HG02852 (cell line): Measurements from ENCODE around the gene COL16A1.
A peak's percentile ranks its signal among the peaks of the same experiment; 100 is the strongest.

Experiments used
- ATAC-seq: cut with Tn5 transposase; IDR thresholded peaks from one replicate; pipeline ENCODE4 v1.9.1; 2021; ENCODE audit warnings: mild to moderate bottlenecking, moderate library complexity; ENCODE audit not compliant: unreplicated experiment

The COL16A1 gene

DNA sequence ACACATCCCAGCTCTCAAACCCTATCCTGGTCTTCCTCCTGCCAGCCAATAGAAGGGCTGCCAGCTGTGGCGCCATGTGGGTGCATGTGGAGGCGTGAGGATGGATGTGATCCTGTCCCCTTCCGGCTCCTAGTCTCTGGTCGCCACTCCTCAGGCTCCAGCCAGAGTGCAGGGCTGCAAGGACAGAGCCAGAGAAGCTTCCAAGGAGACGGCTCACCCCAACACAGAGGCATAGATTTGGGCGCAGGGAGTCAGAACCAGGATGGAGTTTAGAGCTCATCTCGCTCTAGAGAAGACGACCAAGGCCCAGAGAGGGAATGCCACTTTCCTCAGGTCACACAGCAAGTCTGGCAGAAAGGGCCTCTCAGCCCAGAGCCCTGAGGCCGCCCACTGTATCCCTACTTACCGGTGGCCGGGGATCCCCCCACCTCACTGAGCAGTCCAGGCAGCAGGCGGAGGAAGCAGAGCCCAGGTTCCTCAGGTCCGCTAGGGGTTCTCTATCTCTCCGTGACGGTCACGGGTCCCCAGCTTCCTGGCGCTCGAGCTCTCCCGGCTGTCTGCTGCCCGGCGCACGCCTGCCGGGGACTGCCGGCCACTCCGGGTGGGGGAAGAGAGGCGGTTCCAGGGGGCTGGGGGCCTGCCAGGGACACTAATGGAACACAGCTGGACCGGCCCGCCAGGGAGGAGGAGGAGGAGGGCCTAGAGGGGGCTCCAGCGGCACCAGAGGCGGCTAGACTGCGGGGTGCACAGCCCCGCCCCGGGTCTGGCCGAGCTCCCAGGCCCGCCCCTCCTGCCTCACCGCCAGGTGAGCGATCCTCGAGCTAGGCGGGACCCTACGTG lies at the start of gene COL16A1:
Gene COL16A1 (minus strand): TSS at position 587 of the 840 bp plus-strand sequence. CDS start 1,824 bp downstream, outside the sequence.
- no peak for ATAC-seq

DNA sequence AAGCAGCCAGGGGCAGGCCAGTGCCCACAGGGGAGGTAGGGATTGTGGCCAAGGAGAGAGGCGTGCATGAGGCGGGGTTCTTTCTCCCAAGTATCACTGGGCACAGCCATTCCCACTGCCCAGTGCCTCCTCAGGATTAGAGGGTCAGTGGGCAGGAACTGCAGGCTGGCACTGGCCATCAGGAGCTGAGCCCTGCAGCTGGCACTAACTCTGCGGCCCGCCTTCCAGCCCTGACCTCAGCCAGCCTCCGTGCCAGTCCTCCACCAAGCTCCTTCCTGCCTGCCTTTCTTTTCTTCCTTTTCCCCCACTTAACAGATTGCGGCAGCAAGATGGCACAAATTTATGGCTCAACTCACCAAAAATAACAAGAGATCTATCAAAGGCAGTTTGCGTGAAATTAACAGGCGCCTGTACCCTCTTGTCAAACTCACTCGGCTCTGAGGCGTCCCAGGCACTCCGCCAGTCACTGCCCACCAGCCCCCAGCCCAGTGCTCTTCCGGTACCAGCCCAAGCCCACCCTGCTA lies 49.2 kb upstream of the COL16A1 start:
- ATAC-seq, result no peak

- ATAC-seq, result no peak
Observed at GRCh38 chr1:31752258-31752657, 48.4 kb upstream of the COL16A1 start.

GRCh38 chr1:31751822-31752241 lies 48.0 kb upstream of the COL16A1 start:
- no peak for ATAC-seq

DNA sequence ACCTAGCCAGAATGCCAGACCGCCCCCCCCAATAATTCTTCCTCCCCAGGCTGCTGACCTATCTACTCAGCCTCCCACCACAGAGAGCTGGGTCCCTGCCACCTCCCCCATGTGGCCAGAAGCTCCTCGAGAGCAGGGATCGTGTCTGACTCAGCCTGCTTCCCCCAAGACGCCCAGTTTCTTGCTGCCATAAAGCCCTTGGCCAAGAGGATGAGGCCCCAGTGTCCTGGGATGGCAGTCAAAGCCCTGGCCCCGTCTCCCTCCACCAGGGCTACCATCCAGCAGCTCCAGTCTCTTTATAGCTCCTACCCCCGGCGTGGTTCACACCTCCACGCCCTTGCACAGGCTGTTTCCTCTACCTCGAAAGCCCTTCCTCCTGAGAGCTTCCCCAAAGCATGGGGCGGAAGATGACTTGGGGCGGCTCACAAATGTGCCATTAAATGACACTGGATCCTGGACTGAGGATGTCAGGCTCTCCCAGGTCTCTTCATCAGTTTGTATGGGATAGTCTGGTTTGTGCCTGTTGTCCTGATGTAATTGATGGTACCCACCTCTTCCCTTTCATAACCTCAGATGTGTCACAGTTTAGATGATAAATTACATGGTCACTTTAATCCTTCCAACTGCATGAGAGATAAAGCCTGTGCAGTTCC lies 47.2 kb upstream of the COL16A1 start:
- ATAC-seq, result no peak

GRCh38 chr1:31749785-31750735 lies 46.2 kb upstream of the COL16A1 start:
- no peak for ATAC-seq

GRCh38 chr1:31748365-31748764 lies 44.5 kb upstream of the COL16A1 start:
- no peak for ATAC-seq

DNA sequence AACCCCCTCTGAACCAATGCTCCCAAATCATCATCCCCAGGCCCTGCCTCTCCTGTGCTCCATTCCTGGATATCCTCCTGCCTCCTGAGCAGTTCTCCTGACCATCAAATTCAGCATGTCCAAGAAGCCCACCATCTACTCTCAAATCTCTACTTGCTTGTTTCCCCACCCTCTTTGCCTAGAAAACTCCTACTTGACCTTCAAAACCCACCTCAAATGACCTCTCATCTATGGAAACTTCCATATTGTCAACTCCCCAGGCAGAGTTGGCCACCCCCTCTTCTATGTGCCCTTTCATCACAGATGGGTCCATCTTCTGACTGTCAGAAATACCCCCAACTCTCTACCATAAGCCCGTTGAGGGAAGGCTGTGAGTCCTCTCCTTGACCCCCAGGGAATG lies 43.5 kb upstream of the COL16A1 start:
- no peak for ATAC-seq

DNA sequence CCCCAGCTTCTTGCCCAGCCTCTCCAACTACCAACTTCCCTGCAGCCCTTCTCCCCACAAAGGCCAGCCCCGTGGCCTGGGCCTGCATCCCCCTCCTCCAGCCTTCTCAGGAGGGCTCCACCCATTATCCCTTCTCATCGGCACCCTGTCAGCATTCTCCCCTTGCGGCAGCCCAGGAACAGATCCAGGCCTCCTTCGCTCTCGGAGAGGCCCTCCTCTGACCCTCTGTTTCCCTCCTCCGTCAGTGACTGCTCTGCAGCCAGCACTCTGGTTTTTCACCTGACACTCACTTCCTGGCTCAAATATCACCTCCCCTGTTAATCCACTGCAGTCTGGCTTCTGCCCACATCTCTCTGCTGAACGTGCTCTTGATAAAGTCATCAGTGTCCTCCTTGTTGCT lies 42.9 kb upstream of the COL16A1 start:
- no peak for ATAC-seq

DNA sequence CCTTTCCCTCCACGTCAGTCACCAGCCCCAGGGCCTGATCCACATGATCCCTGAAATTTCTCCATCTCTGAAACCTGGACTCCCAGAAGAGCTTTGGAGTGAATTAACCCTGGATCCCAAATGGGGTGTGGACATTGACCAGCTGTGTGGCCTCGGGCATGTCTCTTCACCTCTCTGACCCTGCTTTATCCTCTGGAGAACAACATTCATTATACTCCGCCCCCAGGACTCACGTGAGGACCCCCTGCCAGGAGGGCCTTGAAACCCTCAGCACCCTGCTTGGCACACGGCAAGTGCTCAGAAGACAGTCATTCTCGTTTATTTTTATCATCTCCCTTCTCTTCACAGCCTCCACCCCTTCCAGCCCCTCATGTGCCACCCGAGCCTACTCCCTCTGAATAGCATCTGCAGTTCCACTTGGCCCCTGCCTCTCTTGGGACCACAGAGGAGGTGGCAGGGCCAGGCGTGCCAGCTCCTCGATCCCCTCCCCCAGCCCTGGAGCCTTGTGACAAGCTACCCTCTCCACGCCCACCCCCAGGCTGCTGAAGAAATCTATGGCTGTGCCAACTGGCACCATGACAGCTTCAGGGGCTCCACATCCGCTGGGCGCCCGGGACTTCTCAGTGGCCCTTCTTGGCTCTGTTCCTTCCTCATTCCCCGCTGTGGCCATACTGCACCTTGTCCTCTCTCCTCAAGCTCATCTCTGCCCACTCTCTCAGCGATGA lies 42.3 kb upstream of the COL16A1 start:
- ATAC-seq, result no peak

GRCh38 chr1:31745096-31745945 lies 41.5 kb upstream of the COL16A1 start:
- ATAC-seq, result no peak

DNA sequence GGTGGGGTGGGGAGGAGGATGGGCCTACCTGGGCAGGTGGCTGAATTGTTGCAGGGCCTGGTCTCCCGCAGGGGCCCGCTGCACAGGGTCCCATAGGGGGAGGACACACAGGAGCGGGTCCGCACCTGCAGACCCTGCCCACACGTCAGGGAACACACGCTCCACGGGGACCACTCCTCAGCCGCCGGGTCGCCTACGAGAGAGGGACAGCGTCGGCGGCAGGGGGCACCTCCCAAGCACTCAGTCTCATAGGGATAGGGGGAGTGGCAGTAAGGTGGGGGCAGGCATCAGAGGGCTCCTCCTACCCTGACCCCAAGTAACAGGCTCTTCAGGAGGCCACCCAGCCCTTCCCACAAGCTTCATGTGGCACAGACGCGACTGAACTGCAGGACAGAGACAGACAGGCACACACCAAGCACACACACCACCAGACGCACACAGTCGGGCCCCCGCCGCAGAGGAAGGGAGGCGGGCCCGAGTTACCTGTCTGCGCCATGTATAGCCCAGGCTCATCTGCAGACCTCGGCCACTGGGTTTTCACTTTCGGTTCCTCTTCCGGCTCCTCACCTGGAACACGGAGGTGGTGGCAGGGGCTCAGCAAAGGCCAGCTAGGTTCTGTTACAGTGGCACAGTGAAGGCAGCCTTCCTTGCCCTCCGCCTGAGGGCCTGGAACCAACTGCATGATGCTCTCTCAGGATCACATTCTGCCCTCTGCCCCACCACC lies 40.5 kb upstream of the COL16A1 start:
- ATAC-seq, result peak; percentile 56

GRCh38 chr1:31742462-31743212 lies 38.8 kb upstream of the COL16A1 start:
- no peak for ATAC-seq

- no peak for ATAC-seq
Observed at GRCh38 chr1:31739346-31739745, 35.5 kb upstream of the COL16A1 start.

GRCh38 chr1:31736675-31737074 lies 32.9 kb upstream of the COL16A1 start:
- no peak for ATAC-seq

- ATAC-seq, result no peak
Observed at GRCh38 chr1:31735571-31735970, 31.8 kb upstream of the COL16A1 start.

- no peak for ATAC-seq
Observed at GRCh38 chr1:31734582-31735107, 30.8 kb upstream of the COL16A1 start.
